GM10266 (cell line): ENCODE data around the gene GLRA1.
"Not testable (repeated sequence)": the region's sequence is repeated elsewhere in the genome, so short reads cannot be mapped to it uniquely, and the experiment has no call there.

ENCODE experiments used
- DNase-seq: peaks from one replicate; pipeline ENCODE4 v3.0.0; 2012; ENCODE audit errors: extremely low spot score
- TF ChIP-seq, protein P1 (sequence below): IDR thresholded peaks from 2 replicates; pipeline ENCODE4 v1.5.1; 2012; ENCODE audit warnings: mild to moderate bottlenecking, low read depth; ENCODE audit not compliant: control insufficient read depth, insufficient read depth; ENCODE audit errors: missing control alignments

GLRA1 gene

DNA sequence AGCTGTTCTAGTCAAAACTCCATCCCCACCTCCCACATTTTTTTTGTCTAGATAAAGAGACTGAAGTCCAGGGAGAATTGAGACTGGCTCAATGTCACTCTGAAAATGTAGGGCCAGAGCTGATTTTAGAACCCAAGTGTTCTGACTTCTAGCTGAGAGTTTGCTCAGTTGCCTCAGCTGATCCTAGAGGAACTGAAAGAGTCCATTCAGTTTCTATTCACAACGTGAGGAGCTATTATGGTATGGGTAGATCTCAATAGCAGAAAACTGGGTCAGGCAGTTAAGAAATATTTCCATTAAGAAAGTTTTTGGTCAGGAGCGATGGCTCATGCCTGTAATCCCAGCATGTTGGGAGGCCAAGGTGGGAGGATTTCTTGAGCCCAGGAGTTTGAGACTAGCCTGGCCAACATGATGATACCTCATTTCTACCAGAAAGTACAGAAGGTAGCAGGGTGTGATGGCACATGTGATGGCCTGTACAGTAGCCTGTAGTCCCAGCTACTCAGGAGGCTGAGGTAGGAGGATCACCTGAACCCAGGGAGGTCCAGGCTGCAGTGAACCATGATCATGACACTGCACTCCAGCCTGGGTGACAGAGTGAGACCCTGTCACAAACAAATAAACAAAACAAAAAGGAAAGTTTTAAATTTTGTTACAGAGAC, 61.7 kb downstream of the GLRA1 start:
- no peak for DNase-seq
- TF ChIP-seq, protein P1, sequence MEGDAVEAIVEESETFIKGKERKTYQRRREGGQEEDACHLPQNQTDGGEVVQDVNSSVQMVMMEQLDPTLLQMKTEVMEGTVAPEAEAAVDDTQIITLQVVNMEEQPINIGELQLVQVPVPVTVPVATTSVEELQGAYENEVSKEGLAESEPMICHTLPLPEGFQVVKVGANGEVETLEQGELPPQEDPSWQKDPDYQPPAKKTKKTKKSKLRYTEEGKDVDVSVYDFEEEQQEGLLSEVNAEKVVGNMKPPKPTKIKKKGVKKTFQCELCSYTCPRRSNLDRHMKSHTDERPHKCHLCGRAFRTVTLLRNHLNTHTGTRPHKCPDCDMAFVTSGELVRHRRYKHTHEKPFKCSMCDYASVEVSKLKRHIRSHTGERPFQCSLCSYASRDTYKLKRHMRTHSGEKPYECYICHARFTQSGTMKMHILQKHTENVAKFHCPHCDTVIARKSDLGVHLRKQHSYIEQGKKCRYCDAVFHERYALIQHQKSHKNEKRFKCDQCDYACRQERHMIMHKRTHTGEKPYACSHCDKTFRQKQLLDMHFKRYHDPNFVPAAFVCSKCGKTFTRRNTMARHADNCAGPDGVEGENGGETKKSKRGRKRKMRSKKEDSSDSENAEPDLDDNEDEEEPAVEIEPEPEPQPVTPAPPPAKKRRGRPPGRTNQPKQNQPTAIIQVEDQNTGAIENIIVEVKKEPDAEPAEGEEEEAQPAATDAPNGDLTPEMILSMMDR = no peak

DNA sequence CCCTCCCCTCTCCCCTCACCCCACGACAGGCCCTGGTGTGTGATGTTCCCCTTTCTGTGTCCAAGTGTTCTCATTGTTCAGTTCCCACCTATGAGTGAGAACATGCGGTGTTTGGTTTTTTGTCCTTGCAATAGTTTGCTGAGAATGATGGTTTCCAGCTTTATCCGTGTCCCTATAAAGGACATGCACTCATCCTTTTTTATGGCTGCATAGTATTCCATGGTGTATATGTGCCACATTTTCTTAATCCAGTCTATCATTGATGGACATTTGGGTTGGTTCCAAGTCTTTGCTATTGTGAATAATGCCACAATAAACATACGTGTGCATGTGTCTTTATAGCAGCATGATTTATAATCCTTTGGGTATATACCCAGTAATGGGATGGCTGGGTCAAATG, 63.8 kb downstream of the GLRA1 start:
- not testable (repeated sequence) for DNase-seq

GRCh38 chr5:151856861-151857260, 67.8 kb downstream of the GLRA1 start:
- TF ChIP-seq, protein P1 = no peak
- DNase-seq = no peak

DNA sequence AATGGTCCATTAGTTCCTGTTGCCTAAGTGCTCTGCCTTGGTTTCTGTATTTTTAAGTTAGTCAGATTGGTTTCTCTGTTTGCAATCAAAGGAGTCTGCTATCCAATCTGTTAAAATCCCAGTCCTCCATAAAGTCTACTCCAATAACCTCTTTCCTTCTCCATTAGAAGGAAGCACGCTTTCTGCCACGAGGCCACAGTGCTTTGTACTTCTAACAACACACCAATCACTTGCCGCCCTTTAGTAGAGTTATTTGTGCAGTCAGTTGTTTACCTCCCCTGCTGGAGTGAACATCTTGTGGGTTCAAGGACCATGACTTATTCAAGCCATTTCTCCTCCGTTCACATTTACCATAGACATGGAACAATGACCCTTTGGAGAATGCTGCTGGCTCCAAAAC, 69.0 kb downstream of the GLRA1 start:
- DNase-seq = no peak
- TF ChIP-seq, protein P1 = no peak

GRCh38 chr5:151847871-151848270, 76.8 kb downstream of the GLRA1 start:
- TF ChIP-seq, protein P1 = no peak
- DNase-seq = no peak

- TF ChIP-seq, protein P1 = no peak
- no peak for DNase-seq
These were observed 77.9 kb downstream of the GLRA1 start for GRCh38 chr5:151846765-151847164.

- DNase-seq = not testable (repeated sequence)
These were observed 91.8 kb downstream of the GLRA1 start for GRCh38 chr5:151832843-151833242.

DNA sequence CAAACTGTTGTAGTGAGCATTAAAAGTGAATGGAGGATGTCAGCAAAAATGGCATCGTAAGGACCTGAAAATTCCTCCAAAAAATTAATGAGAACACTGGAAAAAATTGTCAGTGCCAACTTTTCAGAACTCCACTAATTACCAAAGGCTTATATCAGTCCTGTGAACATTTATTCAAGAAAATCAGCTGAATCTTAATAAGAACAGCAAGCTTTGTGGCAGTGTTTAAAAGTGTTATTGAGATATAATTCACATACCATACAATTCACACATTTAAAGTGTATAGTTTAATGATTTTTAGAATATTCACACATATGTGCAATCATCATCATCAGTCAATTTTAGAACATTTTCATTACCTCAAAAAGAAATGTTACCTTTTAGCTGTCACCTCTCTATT, 95.3 kb downstream of the GLRA1 start:
- DNase-seq = no peak
- TF ChIP-seq, protein P1 = no peak
